GM12878 (cell line): ENCODE data around the gene GCNT3. TPM values are rescaled to one million over a fixed set of nuclear protein-coding genes. Genes with fewer than 3 reads are reported as not detected.

Experiments
- ATAC-seq: fragments of 200-7000 bp; cut with Tn5 transposase; 3 replicates; pipeline ENCODE4 v1.9.1; 2020; ENCODE audit warnings: mild to moderate bottlenecking, moderate library complexity
- BruUV-seq: library from RNA; stranded (reverse); fragments of 400-500 nt; replicated peaks from 2 replicates; lab custom pipeline; 2021; lab: Mats Ljungman, UMichigan
- CTCF ChIA-PET: fragments of 300-600 bp; sonication (Branson Sonifier 250); formaldehyde crosslinking; extraction: SDS; loops from one replicate; lab custom pipeline; 2021; ENCODE audit warnings: inconsistent platforms; lab: Yijun Ruan, JAX
- POLR2A ChIA-PET: fragments of 350-600 bp; formaldehyde crosslinking; extraction: SDS; loops from one replicate; lab custom pipeline; 2021; ENCODE audit warnings: inconsistent platforms; lab: Charles Lee
- RAD21 ChIA-PET: fragments of 300-600 bp; sonication (Branson Sonifier 250); formaldehyde crosslinking; loops from one replicate; lab custom pipeline; 2023; ENCODE audit warnings: antibody characterized with exemption; ENCODE audit not compliant: unreplicated experiment; lab: Charles Lee
- SMC1A ChIA-PET: fragments of 300-600 bp; sonication (Branson Sonifier 250); formaldehyde crosslinking; loops from one replicate; lab custom pipeline; 2023; ENCODE audit not compliant: unreplicated experiment, uncharacterized antibody; lab: Charles Lee
- DNase-seq: peaks from one replicate; pipeline ENCODE4 v3.0.0-alpha.2; 2011; ENCODE audit warnings: low read depth, low spot score
- FAIRE-seq: peaks from 3 replicates; lab custom pipeline; 2011; peaks lifted over from hg19 to GRCh38; lab: Jason Lieb, UNC
- H2AFZ ChIP-seq: 2 replicates; pipeline ENCODE4 v1.6.0; 2011; ENCODE audit warnings: low read depth, low read length, control low read depth; ENCODE audit not compliant: control insufficient read depth
- H3K27ac ChIP-seq: 2 replicates; pipeline ENCODE4 v1.5.1; 2011; ENCODE audit warnings: control low read depth; ENCODE audit not compliant: control insufficient read depth, insufficient read depth
- H3K27me3 ChIP-seq, 2 experiments: replicated peaks in 1 of 2; 2 replicates each; pipeline versions ENCODE4 v1.6.0 to v1.6.1; 2011; ENCODE audit warnings: low read length in 1 of 2; ENCODE audit not compliant: control insufficient read depth in 2 of 2, insufficient read depth in 2 of 2
- H3K36me3 ChIP-seq, 2 experiments: 2 replicates each; pipeline ENCODE4 v1.5.1; 2011; ENCODE audit warnings: low read length in 1 of 2; ENCODE audit not compliant: control insufficient read depth in 2 of 2, insufficient read depth in 2 of 2
- H3K4me1 ChIP-seq: 2 replicates; pipeline ENCODE4 v1.6.1; 2011; ENCODE audit warnings: mild to moderate bottlenecking, low read length, moderate library complexity, mixed read lengths; ENCODE audit not compliant: control insufficient read depth, insufficient read depth
- H3K4me2 ChIP-seq: 2 replicates; pipeline ENCODE4 v1.6.0; 2011; ENCODE audit warnings: control low read depth; ENCODE audit not compliant: control insufficient read depth, insufficient read depth
- H3K4me3 ChIP-seq: fragments of 200-600 bp; sonication (generic); 2 replicates; pipeline ENCODE4 v1.5.1; 2016
- H3K79me2 ChIP-seq: 2 replicates; pipeline ENCODE4 v1.6.0; 2011; ENCODE audit warnings: low read length; ENCODE audit not compliant: control insufficient read depth, insufficient read depth
- H3K9ac ChIP-seq: 2 replicates; pipeline ENCODE4 v1.8.0; 2011; ENCODE audit warnings: low read length, control low read depth, mixed read lengths; ENCODE audit not compliant: control insufficient read depth, insufficient read depth
- H3K9me3 ChIP-seq: replicated peaks from 3 replicates; pipeline ENCODE4 v1.5.1; 2011; ENCODE audit warnings: mild to moderate bottlenecking, low read length; ENCODE audit not compliant: control insufficient read depth, insufficient read depth
- H4K20me1 ChIP-seq: 2 replicates; pipeline ENCODE4 v1.6.0; 2011; ENCODE audit not compliant: control insufficient read depth, insufficient read depth
- BMI1 ChIP-seq: fragments of 450-650 bp; IDR thresholded peaks from 2 replicates; pipeline ENCODE4 v1.6.1; 2016; ENCODE audit warnings: mild to moderate bottlenecking, moderate library complexity, borderline replicate concordance
- EP300 ChIP-seq, 2 experiments: fragments of 150-350 bp in 1 of 2; IDR thresholded peaks; 2 replicates each; pipeline ENCODE4 v1.6.1; 2011 to 2012; ENCODE audit warnings: low read depth in 2 of 2, low read length in 2 of 2, borderline replicate concordance in 1 of 2, improper control_type of control experiment in 1 of 2, inconsistent platforms in 1 of 2; ENCODE audit not compliant: control insufficient read depth in 1 of 2
- KDM1A ChIP-seq: fragments of 200-600 bp; sonication (generic); IDR thresholded peaks from 2 replicates; pipeline ENCODE4 v1.6.1; 2016; ENCODE audit warnings: borderline replicate concordance
- MXI1 ChIP-seq: fragments of 150-350 bp; IDR thresholded peaks from 2 replicates; pipeline ENCODE4 v1.6.1; 2011; ENCODE audit warnings: low read depth, mild to moderate bottlenecking, inconsistent platforms, low read length, improper control_type of control experiment
- RAD51 ChIP-seq: fragments of 450-650 bp; IDR thresholded peaks from 2 replicates; pipeline ENCODE4 v1.6.1; 2016; ENCODE audit warnings: moderate library complexity, mild to moderate bottlenecking, inconsistent platforms
- SMAD5 ChIP-seq: IDR thresholded peaks from 2 replicates; pipeline ENCODE4 v1.6.1; 2016; ENCODE audit warnings: antibody characterized with exemption, low read depth
- SP1 ChIP-seq: IDR thresholded peaks from one replicate; pipeline ENCODE4 v1.6.1; 2011; ENCODE audit warnings: low read depth, low read length
- SUZ12 ChIP-seq: fragments of 200-600 bp; sonication (generic); IDR thresholded peaks from one replicate; pipeline ENCODE4 v1.6.1; 2018; ENCODE audit warnings: antibody characterized with exemption, mild to moderate bottlenecking; ENCODE audit not compliant: unreplicated experiment
- WGBS: methylation state at CpG from one replicate; pipeline ENCODE4 v1.1.6; 2016; ENCODE audit warnings: low lambda C conversion rate; ENCODE audit not compliant: insufficient replicate concordance, insufficient coverage; ENCODE audit errors: missing lambda C conversion rate; 5-methylcytosine and 5-hydroxymethylcytosine counted together
- in situ Hi-C: fragments of 300-500 bp; cut with MboI; formaldehyde crosslinking; loops from 9 replicates; pipeline ENCODE4 v1.14.3; 2018; ENCODE audit warnings: mixed read lengths
- intact Hi-C: fragments of 100-400 bp; cut with micrococcal nuclease; formaldehyde crosslinking; loops from one replicate; pipeline ENCODE4 v1.14.2; 2022; ENCODE audit not compliant: unreplicated experiment
- polyA plus RNA-seq, 11 experiments: library from polyadenylated mRNA; depleted of rRNA in 4 of 11; unstranded in 6 of 11; stranded (reverse) in 5 of 11; fragments of >200 nt; fragmentation: Nextera tagmentation in 4 of 11; fragmentation: Illumina TruSeq in 1 of 11; extraction: Ambion mirVana in 4 of 11; extraction: Trizol in 1 of 11; gene quantifications; 1 replicate in 1 of 11; 2 replicates in 10 of 11; pipeline versions ENCODE4 v1.2.1 to v1.2.3, GENCODE V29; 2011 to 2016; ENCODE audit warnings: inconsistent platforms in 2 of 11, missing spikeins in 2 of 11, low read depth in 1 of 11
- total RNA-seq, 4 experiments: library from RNA; depleted of rRNA in 3 of 4; stranded (reverse); fragments of >200 nt in 3 of 4; fragmentation: Illumina TruSeq in 1 of 4; extraction: Trizol in 1 of 4; gene quantifications; 2 replicates each; pipeline versions ENCODE4 v1.2.1 to v1.2.3, GENCODE V29; 2013 to 2021
- TF ChIP-seq, protein P1 (sequence below): fragments of 450-650 bp; IDR thresholded peaks from 2 replicates; pipeline ENCODE4 v1.6.1; 2014; ENCODE audit warnings: mild to moderate bottlenecking
- TF ChIP-seq, protein P2 (sequence below): fragments of 150-350 bp; IDR thresholded peaks from 2 replicates; pipeline ENCODE4 v1.6.1; 2016; ENCODE audit warnings: low read depth, low read length
- TF ChIP-seq, protein P3 (sequence below): fragments of 450-650 bp; formaldehyde crosslinking; IDR thresholded peaks from 2 replicates; pipeline ENCODE4 v1.4.0; 2020; ENCODE audit warnings: mild to moderate bottlenecking, moderate library complexity

The GCNT3 gene
- total and polyA plus RNA-seq, 10 of the 15 experiments (the other 5 are each of a cell fraction or from before 2014, with no cell fraction given): 0.03 to 0.53 (median 0.25) TPM; not detected in 2

DNA sequence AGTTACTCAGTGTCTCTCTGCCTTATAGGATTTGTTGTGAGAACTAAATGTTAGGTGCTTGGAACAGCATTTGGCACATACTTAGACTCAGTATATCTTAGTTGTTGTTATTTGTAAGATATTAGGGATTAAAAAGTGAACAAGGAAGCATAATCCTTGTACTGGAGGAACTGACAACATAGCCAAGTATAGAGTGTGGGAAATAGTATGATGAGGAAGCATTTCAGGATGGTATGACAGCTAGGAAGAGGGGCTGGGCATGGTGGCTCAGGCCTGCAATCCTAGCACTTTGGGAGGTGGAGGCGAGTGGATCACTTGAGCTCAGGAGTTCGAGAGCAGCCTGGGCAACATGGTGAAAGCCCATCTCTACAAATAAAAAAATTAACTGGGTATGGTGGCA, 16.6 kb upstream of the GCNT3 start (continued):
- TF ChIP-seq EP300 (IDR thresholded peaks at IDR 0.05; ENCODE audit: borderline replicate concordance in 1 of 2, control insufficient read depth in 1 of 2, low read depth in 2 of 2, low read length in 2 of 2) (no peak), SMAD5 (no peak), SP1 (no peak)
- TF ChIP-seq, protein P1, sequence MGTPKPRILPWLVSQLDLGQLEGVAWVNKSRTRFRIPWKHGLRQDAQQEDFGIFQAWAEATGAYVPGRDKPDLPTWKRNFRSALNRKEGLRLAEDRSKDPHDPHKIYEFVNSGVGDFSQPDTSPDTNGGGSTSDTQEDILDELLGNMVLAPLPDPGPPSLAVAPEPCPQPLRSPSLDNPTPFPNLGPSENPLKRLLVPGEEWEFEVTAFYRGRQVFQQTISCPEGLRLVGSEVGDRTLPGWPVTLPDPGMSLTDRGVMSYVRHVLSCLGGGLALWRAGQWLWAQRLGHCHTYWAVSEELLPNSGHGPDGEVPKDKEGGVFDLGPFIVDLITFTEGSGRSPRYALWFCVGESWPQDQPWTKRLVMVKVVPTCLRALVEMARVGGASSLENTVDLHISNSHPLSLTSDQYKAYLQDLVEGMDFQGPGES: no peak
- TF ChIP-seq, all 136 proteins: peak for 0

DNA sequence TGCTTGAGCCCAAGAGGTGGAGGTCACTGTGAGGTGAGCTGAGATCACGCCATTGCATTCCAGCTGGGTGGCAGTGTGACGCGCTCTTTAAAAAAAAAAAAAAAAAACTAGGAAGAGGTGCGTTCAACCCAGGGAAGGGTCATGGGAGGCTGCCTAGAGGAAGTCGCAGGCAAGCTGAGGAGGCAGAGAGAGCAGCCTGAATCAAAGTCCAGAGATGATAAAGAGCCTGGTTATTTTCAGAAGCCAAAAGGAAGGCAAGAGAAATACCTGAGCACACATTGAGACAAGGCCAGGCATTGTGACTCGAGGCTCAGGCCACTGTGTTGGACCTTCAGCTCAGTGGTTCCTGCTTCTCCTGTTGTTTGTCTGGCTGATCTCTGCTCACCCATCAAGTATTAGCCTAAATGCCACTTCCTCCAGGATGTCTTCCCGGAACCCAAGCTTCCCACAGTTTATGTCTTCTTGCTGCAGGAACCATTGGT, 16.1 kb upstream of the GCNT3 start:
- Histone ChIP-seq H3K4me3 (no peak overlapping the region), H3K4me2 (no peak overlapping the region), H4K20me1 (no peaks in the 10 kb centered on the region), H3K36me3 (no peaks in the 10 kb centered on the region), H3K27ac (no peak overlapping the region), H3K9me3 (no peaks in the 10 kb centered on the region), H3K9ac (no peak overlapping the region), H3K79me2 (no peaks in the 10 kb centered on the region), H2AFZ (no peak overlapping the region), H3K4me1 (peaks cover 6% of the 10 kb centered on the region; the same call in 1 of the 2 replicates), H3K27me3 (no peaks in the 10 kb centered on the region)
- no TSS peak for BruUV-seq
- in situ Hi-C loops: no loop called here
- POLR2A ChIA-PET: no interaction called here
- RAD21 ChIA-PET: no interaction called here
- CTCF ChIA-PET: no interaction called here
- WGBS: 77% methylated on average over 7 of the region's 7 CpGs
- no peak for FAIRE-seq
- no peak for ATAC-seq
- no peak for DNase-seq
- SMC1A ChIA-PET: no interaction called here
- intact Hi-C loops: no loop called here
- TF ChIP-seq, protein P2, sequence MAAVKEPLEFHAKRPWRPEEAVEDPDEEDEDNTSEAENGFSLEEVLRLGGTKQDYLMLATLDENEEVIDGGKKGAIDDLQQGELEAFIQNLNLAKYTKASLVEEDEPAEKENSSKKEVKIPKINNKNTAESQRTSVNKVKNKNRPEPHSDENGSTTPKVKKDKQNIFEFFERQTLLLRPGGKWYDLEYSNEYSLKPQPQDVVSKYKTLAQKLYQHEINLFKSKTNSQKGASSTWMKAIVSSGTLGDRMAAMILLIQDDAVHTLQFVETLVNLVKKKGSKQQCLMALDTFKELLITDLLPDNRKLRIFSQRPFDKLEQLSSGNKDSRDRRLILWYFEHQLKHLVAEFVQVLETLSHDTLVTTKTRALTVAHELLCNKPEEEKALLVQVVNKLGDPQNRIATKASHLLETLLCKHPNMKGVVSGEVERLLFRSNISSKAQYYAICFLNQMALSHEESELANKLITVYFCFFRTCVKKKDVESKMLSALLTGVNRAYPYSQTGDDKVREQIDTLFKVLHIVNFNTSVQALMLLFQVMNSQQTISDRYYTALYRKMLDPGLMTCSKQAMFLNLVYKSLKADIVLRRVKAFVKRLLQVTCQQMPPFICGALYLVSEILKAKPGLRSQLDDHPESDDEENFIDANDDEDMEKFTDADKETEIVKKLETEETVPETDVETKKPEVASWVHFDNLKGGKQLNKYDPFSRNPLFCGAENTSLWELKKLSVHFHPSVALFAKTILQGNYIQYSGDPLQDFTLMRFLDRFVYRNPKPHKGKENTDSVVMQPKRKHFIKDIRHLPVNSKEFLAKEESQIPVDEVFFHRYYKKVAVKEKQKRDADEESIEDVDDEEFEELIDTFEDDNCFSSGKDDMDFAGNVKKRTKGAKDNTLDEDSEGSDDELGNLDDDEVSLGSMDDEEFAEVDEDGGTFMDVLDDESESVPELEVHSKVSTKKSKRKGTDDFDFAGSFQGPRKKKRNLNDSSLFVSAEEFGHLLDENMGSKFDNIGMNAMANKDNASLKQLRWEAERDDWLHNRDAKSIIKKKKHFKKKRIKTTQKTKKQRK: no peak
- TF ChIP-seq KDM1A: no peak
- no peak for TF ChIP-seq SUZ12
- TF ChIP-seq, protein P3, sequence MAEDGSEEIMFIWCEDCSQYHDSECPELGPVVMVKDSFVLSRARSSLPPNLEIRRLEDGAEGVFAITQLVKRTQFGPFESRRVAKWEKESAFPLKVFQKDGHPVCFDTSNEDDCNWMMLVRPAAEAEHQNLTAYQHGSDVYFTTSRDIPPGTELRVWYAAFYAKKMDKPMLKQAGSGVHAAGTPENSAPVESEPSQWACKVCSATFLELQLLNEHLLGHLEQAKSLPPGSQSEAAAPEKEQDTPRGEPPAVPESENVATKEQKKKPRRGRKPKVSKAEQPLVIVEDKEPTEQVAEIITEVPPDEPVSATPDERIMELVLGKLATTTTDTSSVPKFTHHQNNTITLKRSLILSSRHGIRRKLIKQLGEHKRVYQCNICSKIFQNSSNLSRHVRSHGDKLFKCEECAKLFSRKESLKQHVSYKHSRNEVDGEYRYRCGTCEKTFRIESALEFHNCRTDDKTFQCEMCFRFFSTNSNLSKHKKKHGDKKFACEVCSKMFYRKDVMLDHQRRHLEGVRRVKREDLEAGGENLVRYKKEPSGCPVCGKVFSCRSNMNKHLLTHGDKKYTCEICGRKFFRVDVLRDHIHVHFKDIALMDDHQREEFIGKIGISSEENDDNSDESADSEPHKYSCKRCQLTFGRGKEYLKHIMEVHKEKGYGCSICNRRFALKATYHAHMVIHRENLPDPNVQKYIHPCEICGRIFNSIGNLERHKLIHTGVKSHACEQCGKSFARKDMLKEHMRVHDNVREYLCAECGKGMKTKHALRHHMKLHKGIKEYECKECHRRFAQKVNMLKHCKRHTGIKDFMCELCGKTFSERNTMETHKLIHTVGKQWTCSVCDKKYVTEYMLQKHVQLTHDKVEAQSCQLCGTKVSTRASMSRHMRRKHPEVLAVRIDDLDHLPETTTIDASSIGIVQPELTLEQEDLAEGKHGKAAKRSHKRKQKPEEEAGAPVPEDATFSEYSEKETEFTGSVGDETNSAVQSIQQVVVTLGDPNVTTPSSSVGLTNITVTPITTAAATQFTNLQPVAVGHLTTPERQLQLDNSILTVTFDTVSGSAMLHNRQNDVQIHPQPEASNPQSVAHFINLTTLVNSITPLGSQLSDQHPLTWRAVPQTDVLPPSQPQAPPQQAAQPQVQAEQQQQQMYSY: no peak
- no peak for TF ChIP-seq BMI1
- TF ChIP-seq MXI1: no peak
- no peak for TF ChIP-seq RAD51
